Thyroid gland (tissue), 4 donors: ENCODE results near the gene AGPAT4.
"Not testable (repeated sequence)": the region's sequence is repeated elsewhere in the genome, so short reads cannot be mapped to it uniquely, and the experiment has no call there.

ENCODE experiments used
- CTCF ChIP-seq, 6 experiments: fragments of 200-600 bp in 3 of 6; fragments of 450-650 bp in 3 of 6; sonication (generic) in 3 of 6; IDR thresholded peaks; one replicate each; pipeline ENCODE4 v1.5.1; 2016 to 2019; ENCODE audit warnings: antibody characterized with exemption in 6 of 6, mild to moderate bottlenecking in 2 of 6, inconsistent platforms in 1 of 6, moderate library complexity in 1 of 6
- POLR2A ChIP-seq, 2 donors: fragments of 450-650 bp; IDR thresholded peaks; one replicate each; pipeline ENCODE4 v1.6.1; 2017; ENCODE audit warnings: antibody characterized with exemption in 2 of 2, mild to moderate bottlenecking in 2 of 2, moderate library complexity in 1 of 2

GRCh38 chr6:161309774-161310173, 35.9 kb upstream of the AGPAT4 start:
- not testable (repeated sequence) for TF ChIP-seq CTCF, POLR2A (IDR thresholded peaks at IDR 0.05)
